LNCaP clone FGC (cell line): ENCODE results near the gene AP1S3.

ENCODE experiments used
- DNase-seq: peaks from one replicate; pipeline ENCODE4 v3.0.0-alpha.2; 2011; ENCODE audit warnings: low read depth
- H3K4me3 ChIP-seq: 2 replicates; pipeline ENCODE4 v1.5.1; 2011; ENCODE audit warnings: mild to moderate bottlenecking, low read depth, low read length, control low read depth
- CTCF ChIP-seq: IDR thresholded peaks from 2 replicates; pipeline ENCODE4 v1.5.1; 2012; ENCODE audit warnings: mild to moderate bottlenecking; ENCODE audit not compliant: control insufficient read depth, insufficient read depth; ENCODE audit errors: extremely low read depth

AP1S3 gene

GRCh38 chr2:223863491-223863890, 26.1 kb upstream of the AP1S3 start:
- no peak for TF ChIP-seq CTCF
- DNase-seq, result no peak
- no peak overlapping the region for H3K4me3 ChIP-seq

- no peak overlapping the region for H3K4me3 ChIP-seq
- TF ChIP-seq CTCF, result no peak
- no peak for DNase-seq
Measured at GRCh38 chr2:223860809-223861738, 23.7 kb upstream of the AP1S3 start.

GRCh38 chr2:223859070-223859469, 21.7 kb upstream of the AP1S3 start:
- no peak for DNase-seq
- H3K4me3 ChIP-seq, result no peak overlapping the region

GRCh38 chr2:223856584-223856983, 19.2 kb upstream of the AP1S3 start:
- no peak for DNase-seq
- TF ChIP-seq CTCF, result no peak
- H3K4me3 ChIP-seq, result no peak overlapping the region

More at GRCh38 chr2:223859070-223859469, 21.7 kb upstream of the AP1S3 start:
- TF ChIP-seq CTCF, result no peak

- DNase-seq, result no peak
- no peak for TF ChIP-seq CTCF
- H3K4me3 ChIP-seq, result no peak overlapping the region
Measured at GRCh38 chr2:223856021-223856420, 18.6 kb upstream of the AP1S3 start.

- TF ChIP-seq CTCF, result no peak
- DNase-seq, result no peak
- no peak overlapping the region for H3K4me3 ChIP-seq
Measured at GRCh38 chr2:223855426-223855825, 18.0 kb upstream of the AP1S3 start.
